Endothelial cell (in vitro differentiated cells): ENCODE results near the gene RALB. TPM values are rescaled to one million over a fixed set of nuclear protein-coding genes. Genes with fewer than 3 reads are reported as not detected.

Experiments used
- DNase-seq: peaks from one replicate; pipeline ENCODE4 v3.0.0; 2021; ENCODE audit warnings: low spot score
- H3K27ac Mint-ChIP-seq: one replicate; pipeline ENCODE4 v1.8.0; 2021; ENCODE audit warnings: mixed read lengths, inconsistent platforms; ENCODE audit not compliant: unreplicated experiment
- H3K27me3 Mint-ChIP-seq: one replicate; pipeline ENCODE4 v1.8.0; 2021; ENCODE audit warnings: mild to moderate bottlenecking, moderate library complexity, mixed read lengths, inconsistent platforms; ENCODE audit not compliant: unreplicated experiment
- H3K36me3 Mint-ChIP-seq: one replicate; pipeline ENCODE4 v1.8.0; 2021; ENCODE audit warnings: mild to moderate bottlenecking, low read depth, mixed read lengths, inconsistent platforms; ENCODE audit not compliant: unreplicated experiment
- H3K4me1 Mint-ChIP-seq: one replicate; pipeline ENCODE4 v1.8.0; 2021; ENCODE audit warnings: mild to moderate bottlenecking, mixed read lengths, inconsistent platforms; ENCODE audit not compliant: unreplicated experiment
- H3K4me3 Mint-ChIP-seq: one replicate; pipeline ENCODE4 v1.8.0; 2021; ENCODE audit warnings: mild to moderate bottlenecking, mixed read lengths, inconsistent platforms; ENCODE audit not compliant: unreplicated experiment
- H3K9me3 Mint-ChIP-seq: one replicate; pipeline ENCODE4 v1.8.0; 2021; ENCODE audit warnings: mixed read lengths, inconsistent platforms; ENCODE audit not compliant: unreplicated experiment
- CTCF ChIP-seq: fragments of 200-600 bp; sonication (generic); IDR thresholded peaks from one replicate; pipeline ENCODE4 v1.5.0; 2021; ENCODE audit warnings: antibody characterized with exemption; ENCODE audit not compliant: unreplicated experiment
- total RNA-seq: library from RNA; stranded (reverse); fragmentation: NEBNext Ultra II Directional; extraction: Animal tissue kit (Norgen Biotek cat#: 25700); gene quantifications from one replicate; pipeline ENCODE4 v1.2.1, GENCODE V29; 2021; ENCODE audit not compliant: unreplicated experiment

Gene RALB
- total RNA-seq, 1 donor from 2014 or later, result 367 TPM

DNA sequence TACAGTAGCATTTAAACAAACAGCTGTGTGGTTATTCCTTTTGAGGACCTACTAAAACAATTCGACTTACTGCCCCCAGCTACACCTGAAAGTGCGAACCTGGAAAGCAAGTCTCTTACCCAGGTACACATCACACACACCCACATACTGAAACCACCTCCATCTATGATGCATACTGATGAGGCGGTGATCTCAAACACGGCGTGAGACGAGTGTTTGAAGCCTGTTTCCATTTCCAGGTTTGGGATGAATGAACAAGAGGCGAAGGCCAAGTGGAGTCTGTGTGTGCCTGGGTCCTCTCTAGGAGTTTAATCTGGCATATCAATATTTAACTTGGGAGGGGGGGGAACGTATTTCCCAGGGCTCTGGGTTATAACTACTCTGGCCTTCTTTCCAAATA lies 31.0 kb upstream of the RALB start:
- Mint-ChIP-seq H3K9me3 (peaks cover 3% of the 10 kb centered on the region), H3K27me3 (peaks cover 29% of the 10 kb centered on the region), H3K36me3 (peaks cover 26% of the 10 kb centered on the region), H3K4me3 (peak overlapping the region; percentile 87), H3K27ac (no peak overlapping the region), H3K4me1 (peaks cover 43% of the 10 kb centered on the region)
- DNase-seq, result no peak
- TF ChIP-seq CTCF, result no peak

- peaks cover 37% of the 10 kb centered on the region for H3K27me3 Mint-ChIP-seq
These were observed 30.2 kb upstream of the RALB start for GRCh38 chr2:120222186-120223033.

GRCh38 chr2:120223034-120223912 lies 29.4 kb upstream of the RALB start, which contains the start of gene TMEM185B:
Gene TMEM185B (minus strand): TSS chr2:120223400. CDS start chr2:120222976, 424 bp downstream.
- peak; percentile 85 for DNase-seq
- TF ChIP-seq CTCF, result peak; percentile 18
- Mint-ChIP-seq H3K4me1 (peaks cover 56% of the 10 kb centered on the region), H3K9me3 (peaks cover 3% of the 10 kb centered on the region), H3K4me3 (peak within 1 kb of the TSS; percentile 87), H3K36me3 (peaks cover 22% of the 10 kb centered on the region), H3K27me3 (peaks cover 42% of the 10 kb centered on the region), H3K27ac (peak within 1 kb of the TSS; percentile 84)

More at GRCh38 chr2:120222186-120223033, 30.2 kb upstream of the RALB start:
- Mint-ChIP-seq H3K27ac (peak overlapping the region; percentile 84), H3K4me1 (peaks cover 48% of the 10 kb centered on the region), H3K9me3 (peaks cover 3% of the 10 kb centered on the region), H3K4me3 (peak overlapping the region; percentile 87), H3K36me3 (peaks cover 26% of the 10 kb centered on the region)
- TF ChIP-seq CTCF, result no peak
- DNase-seq, result no peak

- Mint-ChIP-seq H3K4me1 (peaks cover 66% of the 10 kb centered on the region), H3K36me3 (peaks cover 22% of the 10 kb centered on the region), H3K27ac (no peak overlapping the region), H3K4me3 (peak overlapping the region; percentile 83), H3K9me3 (peaks cover 3% of the 10 kb centered on the region), H3K27me3 (peaks cover 44% of the 10 kb centered on the region)
- no peak for DNase-seq
- TF ChIP-seq CTCF, result no peak
These were observed 28.4 kb upstream of the RALB start for GRCh38 chr2:120224256-120224655.
